A549 (cell line): ENCODE results near the gene ANTXR2. TPM values are rescaled to one million over a fixed set of nuclear protein-coding genes. Genes with fewer than 3 reads are reported as not detected.

ENCODE experiments used
- ATAC-seq, 2 experiments: fragments of 200-7000 bp in 1 of 2; fragments of >200 bp in 1 of 2; cut with Nextera tagmentation in 1 of 2; cut with Tn5 transposase in 1 of 2; 3 replicates each; pipeline versions ENCODE4 v1.8.0 to v1.9.1; 2018 to 2020; ENCODE audit warnings: mild to moderate bottlenecking in 1 of 2, moderate library complexity in 1 of 2
- CTCF ChIA-PET: fragments of 300-600 bp; sonication (Branson Sonifier 250); formaldehyde crosslinking; extraction: SDS; loops from one replicate; lab custom pipeline; 2021; ENCODE audit warnings: antibody characterized with exemption, inconsistent platforms; lab: Yijun Ruan, JAX
- POLR2A ChIA-PET: fragments of 350-600 bp; formaldehyde crosslinking; extraction: SDS; loops from one replicate; lab custom pipeline; 2021; ENCODE audit warnings: antibody characterized with exemption, inconsistent platforms; lab: Yijun Ruan, JAX
- DNase-seq, 2 experiments: peaks; one replicate each; pipeline versions ENCODE4 v3.0.0 to v3.0.0-alpha.2; 2011 to 2016; ENCODE audit warnings: low read depth in 1 of 2, low spot score in 1 of 2
- FAIRE-seq: peaks from 2 replicates; lab custom pipeline; 2011; peaks lifted over from hg19 to GRCh38; lab: Jason Lieb, UNC
- H3K27ac ChIP-seq, 2 experiments: fragments of >200 bp; sonication (Bioruptor Twin); formaldehyde crosslinking; 3 replicates each; pipeline ENCODE4 v1.5.1; 2016 to 2017
- H3K4me1 ChIP-seq: fragments of >200 bp; sonication (Bioruptor Twin); formaldehyde crosslinking; 3 replicates; pipeline ENCODE4 v1.6.1; 2016
- H3K4me2 ChIP-seq: fragments of >200 bp; sonication (Bioruptor Twin); formaldehyde crosslinking; 3 replicates; pipeline ENCODE4 v1.6.1; 2016
- H3K4me3 ChIP-seq: fragments of >200 bp; sonication (Bioruptor Twin); formaldehyde crosslinking; 3 replicates; pipeline ENCODE4 v1.5.1; 2016
- H3K9me3 ChIP-seq: fragments of >200 bp; sonication (Bioruptor Twin); formaldehyde crosslinking; 3 replicates; pipeline ENCODE4 v1.6.1; 2016
- CBX2 ChIP-seq: fragments of 200-600 bp; sonication (generic); IDR thresholded peaks from 2 replicates; pipeline ENCODE4 v1.6.1; 2016; ENCODE audit warnings: low read depth, mild to moderate bottlenecking, borderline replicate concordance
- CTCF ChIP-seq: fragments of >200 bp; sonication (Bioruptor Twin); formaldehyde crosslinking; IDR thresholded peaks from 3 replicates; pipeline ENCODE4 v1.5.1; 2016
- E2F6 ChIP-seq: IDR thresholded peaks from 2 replicates; pipeline ENCODE4 v1.6.1; 2012; ENCODE audit warnings: low read depth, borderline replicate concordance
- EHF ChIP-seq: fragments of 250-450 bp; sonication (Bioruptor Pico); IDR thresholded peaks from 2 replicates; pipeline ENCODE4 v1.5.0; 2020; ENCODE audit warnings: mild to moderate bottlenecking
- EHMT2 ChIP-seq: fragments of 200-600 bp; sonication (generic); IDR thresholded peaks from 2 replicates; pipeline ENCODE4 v1.6.1; 2016; ENCODE audit warnings: antibody characterized with exemption, low read depth, mild to moderate bottlenecking, moderate library complexity
- ELK1 ChIP-seq: fragments of 150-350 bp; IDR thresholded peaks from 2 replicates; pipeline ENCODE4 v1.6.1; 2014; ENCODE audit warnings: low read depth, mild to moderate bottlenecking, low read length
- ESRRA ChIP-seq: fragments of 150-350 bp; IDR thresholded peaks from 2 replicates; pipeline ENCODE4 v1.6.1; 2014; ENCODE audit warnings: mild to moderate bottlenecking, low read length, borderline replicate concordance
- FOSB ChIP-seq: fragments of 250-450 bp; sonication (Bioruptor Pico); IDR thresholded peaks from 2 replicates; pipeline ENCODE4 v1.5.0; 2020; ENCODE audit warnings: mild to moderate bottlenecking, moderate library complexity
- HDAC2 ChIP-seq: fragments of 200-600 bp; sonication (generic); IDR thresholded peaks from 2 replicates; pipeline ENCODE4 v1.6.1; 2016
- HMGXB4 ChIP-seq: fragments of 250-450 bp; sonication (Bioruptor Pico); IDR thresholded peaks from 2 replicates; pipeline ENCODE4 v1.5.0; 2021; ENCODE audit warnings: mild to moderate bottlenecking, moderate library complexity, borderline replicate concordance
- HOXB13 ChIP-seq: fragments of 250-450 bp; sonication (Bioruptor Pico); IDR thresholded peaks from 2 replicates; pipeline ENCODE4 v1.5.0; 2020; ENCODE audit warnings: low read depth, mild to moderate bottlenecking, moderate library complexity
- HOXB5 ChIP-seq: fragments of 250-450 bp; sonication (Bioruptor Pico); IDR thresholded peaks from 2 replicates; pipeline ENCODE4 v1.5.0; 2020; ENCODE audit warnings: mild to moderate bottlenecking, moderate library complexity
- JUNB ChIP-seq: fragments of >200 bp; sonication (Bioruptor Twin); formaldehyde crosslinking; IDR thresholded peaks from 2 replicates; pipeline ENCODE4 v1.6.1; 2016
- MAZ ChIP-seq: fragments of 150-350 bp; IDR thresholded peaks from 2 replicates; pipeline ENCODE4 v1.6.1; 2014; ENCODE audit warnings: antibody characterized with exemption, low read depth, low read length, borderline replicate concordance
- NFE2L2 ChIP-seq: fragments of 150-350 bp; conservative IDR thresholded peaks from 2 replicates; pipeline ENCODE4 v1.6.1; 2014; ENCODE audit warnings: low read length
- PBX3 ChIP-seq: IDR thresholded peaks from 2 replicates; pipeline ENCODE4 v1.6.1; 2012
- PHF8 ChIP-seq: fragments of 200-600 bp; sonication (generic); IDR thresholded peaks from 2 replicates; pipeline ENCODE4 v1.6.1; 2016; ENCODE audit warnings: low read depth, mild to moderate bottlenecking, antibody characterized with exemption, moderate library complexity, borderline replicate concordance
- POLR2AphosphoS2 ChIP-seq: conservative IDR thresholded peaks from 2 replicates; pipeline ENCODE4 v1.6.1; 2012; ENCODE audit warnings: low read length, improper control_type of control experiment, inconsistent platforms
- REST ChIP-seq: fragments of 200-600 bp; sonication (generic); IDR thresholded peaks from 2 replicates; pipeline ENCODE4 v1.6.1; 2016; ENCODE audit warnings: antibody characterized with exemption, mild to moderate bottlenecking, moderate library complexity
- TFCP2L1 ChIP-seq: fragments of 250-450 bp; sonication (Bioruptor Pico); IDR thresholded peaks from 2 replicates; pipeline ENCODE4 v1.5.0; 2021; ENCODE audit warnings: mild to moderate bottlenecking
- TP53 ChIP-seq: fragments of 250-450 bp; sonication (Bioruptor Pico); IDR thresholded peaks from 2 replicates; pipeline ENCODE4 v1.5.0; 2021; ENCODE audit warnings: mild to moderate bottlenecking, moderate library complexity
- USF2 ChIP-seq: fragments of 450-650 bp; IDR thresholded peaks from 2 replicates; pipeline ENCODE4 v1.6.1; 2014; ENCODE audit warnings: antibody characterized with exemption
- ZC3H11A ChIP-seq: fragments of 450-650 bp; IDR thresholded peaks from 2 replicates; pipeline ENCODE4 v1.6.1; 2014; ENCODE audit warnings: antibody characterized with exemption, mild to moderate bottlenecking
- ZSCAN20 ChIP-seq: fragments of 250-450 bp; sonication (Bioruptor Pico); IDR thresholded peaks from 2 replicates; pipeline ENCODE4 v1.8.0; 2022; ENCODE audit warnings: mild to moderate bottlenecking, moderate library complexity
- WGBS: methylation state at CpG from one replicate; pipeline ENCODE4 v1.1.6; 2017; ENCODE audit errors: missing lambda C conversion rate; 5-methylcytosine and 5-hydroxymethylcytosine counted together
- polyA plus RNA-seq, 4 experiments: library from polyadenylated mRNA; depleted of rRNA in 3 of 4; stranded (reverse); fragments of >200 nt; fragmentation: RNase III in 1 of 4; extraction: RNeasy Plus Mini Kit Qiagen cat#74134 plus additional on column Dnase treatment in 1 of 4; gene quantifications; 2 replicates in 3 of 4; 3 replicates in 1 of 4; pipeline ENCODE4 v1.2.3, GENCODE V29; 2011 to 2017

ANTXR2 gene
- polyA plus RNA-seq, 2 of the 4 experiments (the other 2 are of a cell fraction), result 2.3 to 3.0 TPM

- no peak for FAIRE-seq
- WGBS, result 89% methylated on average over 1 of the region's 1 CpG
- no peak overlapping the region for H3K4me2 ChIP-seq
- no peaks in the 10 kb centered on the region for H3K9me3 ChIP-seq
- TF ChIP-seq TP53, result no peak
- no peak for TF ChIP-seq CTCF
- TF ChIP-seq POLR2AphosphoS2, result no peak
- TF ChIP-seq ELK1, result no peak
- TF ChIP-seq E2F6, result no peak
- TF ChIP-seq ZC3H11A, result no peak
- TF ChIP-seq PHF8, result no peak
- TF ChIP-seq HMGXB4 (CRISPR knock-in tag), result no peak
- no peak for TF ChIP-seq USF2
- TF ChIP-seq TFCP2L1 (CRISPR knock-in tag), result no peak
- TF ChIP-seq JUNB, result no peak
- TF ChIP-seq EHMT2, result no peak
- TF ChIP-seq ZSCAN20 (CRISPR knock-in tag), result no peak
- no peak for TF ChIP-seq PBX3
- TF ChIP-seq FOSB (CRISPR knock-in tag), result no peak
- TF ChIP-seq, all 56 proteins: peak for 0
- Histone ChIP-seq H3K4me1 (no peaks in the 10 kb centered on the region), H3K27ac (no peak overlapping the region), H3K4me3 (no peak overlapping the region)
- ATAC-seq (no peak), DNase-seq (no peak)
- CTCF ChIA-PET, result no interaction called here
- POLR2A ChIA-PET, result no interaction called here
Observed at GRCh38 chr4:79886557-79886956, 186.5 kb downstream of the ANTXR2 start.

GRCh38 chr4:79886021-79886420, 187.0 kb downstream of the ANTXR2 start:
- CTCF ChIA-PET, result no interaction called here
- no peak for DNase-seq
- TF ChIP-seq HOXB5, result no peak
- no peak for TF ChIP-seq ESRRA
- TF ChIP-seq REST, result no peak
- no peak for TF ChIP-seq HDAC2
- no peak for TF ChIP-seq EHF
- TF ChIP-seq MAZ, result no peak
- TF ChIP-seq NFE2L2, result no peak
- TF ChIP-seq CBX2, result no peak
- TF ChIP-seq HOXB13 (CRISPR knock-in tag), result no peak
- TF ChIP-seq, all 56 proteins: peak for 0

More at GRCh38 chr4:79886021-79886420, 187.0 kb downstream of the ANTXR2 start:
- ATAC-seq (no peak), FAIRE-seq (no peak)
- no peak overlapping the region for H3K4me2 ChIP-seq
- no peak overlapping the region for H3K27ac ChIP-seq
- WGBS, result 39% methylated on average over 5 of the region's 5 CpGs
- no peaks in the 10 kb centered on the region for H3K4me1 ChIP-seq
- POLR2A ChIA-PET, result no interaction called here
- H3K9me3 ChIP-seq, result no peaks in the 10 kb centered on the region
- H3K4me3 ChIP-seq, result no peak overlapping the region
